Measurements from ENCODE around the gene SHROOM3. TPM values are rescaled to one million over a fixed set of nuclear protein-coding genes. Genes with fewer than 3 reads are reported as not detected.

SHROOM3 gene
- total and polyA plus RNA-seq, 2 donors (not counting 3 experiments of a cell fraction or from before 2014, with no cell fraction given): 2.7 to 6.7 TPM

GRCh38 chr4:76790377-76790776, 355.3 kb downstream of the SHROOM3 start:
- Histone ChIP-seq H3K9ac (replicated peaks; ENCODE audit: extremely low read depth, insufficient read depth, low read length) (no peak overlapping the region), H3K9me3 (replicated peaks; ENCODE audit: control insufficient read depth, insufficient read depth, low read length) (no peaks in the 10 kb centered on the region), H3K4me2 (ENCODE audit: insufficient read depth, low read length) (no peak overlapping the region), H3K4me3 (replicated peaks in 1 of 3; ENCODE audit: insufficient read depth in 1 of 3, low read depth in 1 of 3, low read length in 3 of 3) (no peak overlapping the region), H3K4me1 (ENCODE audit: control insufficient read depth, extremely low read depth, insufficient read depth, low read length) (peaks cover 5% of the 10 kb centered on the region), H3K79me2 (ENCODE audit: control insufficient read depth, insufficient read depth, low read length) (no peaks in the 10 kb centered on the region), H2AFZ (ENCODE audit: low read depth, low read length) (no peak overlapping the region), H3K27me3 (ENCODE audit: control insufficient read depth in 2 of 2, insufficient read depth in 2 of 2, low read length in 2 of 2) (no peaks in the 10 kb centered on the region), H3K27ac (ENCODE audit: insufficient read depth, low read depth, low read length) (no peak overlapping the region), H3K9me1 (replicated peaks; ENCODE audit: control insufficient read depth, extremely low read depth, insufficient read depth, low read length) (no peaks in the 10 kb centered on the region), H3K36me3 (ENCODE audit: control insufficient read depth in 2 of 2, extremely low read depth in 1 of 2, insufficient read depth in 2 of 2, low read length in 2 of 2) (no peaks in the 10 kb centered on the region), H4K20me1 (replicated peaks; ENCODE audit: control insufficient read depth, extremely low read depth, insufficient read depth, low read length) (no peaks in the 10 kb centered on the region)
- POLR2A ChIA-PET: no interaction called here
- BruUV-seq (replicated peaks): no TSS peak
- intact Hi-C loops (cut with micrococcal nuclease) (no loop called here), dilution Hi-C loops (cut with MboI; ENCODE audit: extremely low pct_ligation_motif_present, low sequenced_read_pairs) (no loop called here)
- CTCF ChIA-PET: interaction anchor here (0.9 kb wide), 1 partner anchor 33 kb away, joined by 3 read pairs; no protein-coding TSS in a partner anchor
- FAIRE-seq (no peak), DNase-seq (ENCODE audit: low read depth, low spot score) (no peak)
- TF ChIP-seq POLR2AphosphoS5 (IDR thresholded peaks at IDR 0.05; ENCODE audit: insufficient read depth, low read depth, low read length) (no peak), POLR2A (IDR thresholded peaks at IDR 0.05; ENCODE audit: low read depth, low read length) (no peak), JUN (IDR thresholded peaks at IDR 0.05; ENCODE audit: borderline replicate concordance, insufficient read depth, insufficient read length, low read depth) (no peak), CTCF (IDR thresholded peaks at IDR 0.05; ENCODE audit: extremely low read depth in 1 of 2, insufficient read depth in 1 of 2, low read depth in 1 of 2, low read length in 2 of 2) (no peak), EZH2 (IDR thresholded peaks at IDR 0.05; ENCODE audit: borderline replicate concordance, low read depth, low read length, severe bottlenecking) (no peak), FOS (IDR thresholded peaks at IDR 0.05; ENCODE audit: borderline replicate concordance, insufficient read depth, low read length) (no peak), MYC (IDR thresholded peaks at IDR 0.05; ENCODE audit: low read depth, low read length) (no peak)

Data from endothelial cell of umbilical vein (primary cell).